ENCODE data around the gene PLA2G6.
"Not testable (repeated sequence)": the region's sequence is repeated elsewhere in the genome, so short reads cannot be mapped to it uniquely, and the experiment has no call there.

Gene PLA2G6

DNA sequence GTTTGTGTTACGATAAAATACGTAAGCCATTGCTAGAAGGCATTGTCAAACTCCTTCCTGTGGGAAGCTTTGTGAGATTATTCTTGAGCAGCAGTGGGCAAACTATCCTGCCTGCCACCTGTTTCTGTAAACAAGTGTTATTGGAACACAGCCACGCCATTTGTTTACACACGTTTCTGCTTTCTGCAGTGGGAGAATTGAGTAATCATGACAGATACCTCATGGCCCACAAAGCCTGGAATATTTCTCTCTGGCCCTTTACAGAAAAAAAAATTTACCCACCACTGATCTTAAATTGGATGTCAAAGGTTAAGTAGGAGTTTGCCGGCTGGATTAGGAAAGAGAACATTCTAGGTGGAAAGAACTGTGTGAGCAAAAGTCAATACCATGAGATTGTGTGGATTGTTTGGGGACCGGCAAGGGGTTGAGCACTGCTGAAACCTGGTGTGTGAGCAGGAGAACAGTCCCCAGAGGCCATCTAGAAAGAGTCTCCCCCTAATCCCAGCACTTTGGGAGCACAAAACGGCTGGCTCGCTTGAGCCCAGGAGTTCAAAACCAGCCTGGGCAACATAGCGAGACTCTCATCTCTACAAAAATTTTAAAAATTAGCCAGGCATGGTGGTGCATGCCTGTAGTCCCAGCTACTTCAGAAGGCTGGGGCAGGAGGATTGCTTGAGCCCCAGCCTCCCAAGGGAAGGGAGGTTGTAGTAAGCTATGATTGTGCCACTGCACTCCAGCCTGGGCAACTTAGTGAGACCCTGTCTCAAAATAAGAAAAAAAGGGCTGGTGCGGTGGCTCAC is 6.0 kb upstream of the PLA2G6 start:
- DNase-seq, result no peak

DNA sequence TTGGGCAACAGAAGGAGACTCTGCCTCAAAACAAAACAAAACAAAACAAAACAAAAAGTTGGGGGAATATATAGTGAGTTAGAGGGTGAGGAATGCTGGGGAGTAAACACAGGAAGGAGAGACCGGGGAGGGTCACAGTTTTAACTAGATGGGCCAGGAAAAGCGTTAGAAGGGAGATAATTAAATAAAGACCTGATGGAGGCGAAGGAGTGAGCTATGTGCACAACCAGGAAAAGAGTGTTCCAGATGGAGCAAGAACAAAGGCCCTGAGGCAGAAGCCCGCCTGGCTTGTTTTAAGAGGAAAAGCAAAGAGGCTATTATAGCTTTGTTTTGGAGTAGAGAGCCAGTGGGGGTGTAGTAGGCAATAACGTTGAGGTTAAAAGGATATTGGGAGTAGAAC is 4.8 kb upstream of the PLA2G6 start:
- no peak for DNase-seq

DNA sequence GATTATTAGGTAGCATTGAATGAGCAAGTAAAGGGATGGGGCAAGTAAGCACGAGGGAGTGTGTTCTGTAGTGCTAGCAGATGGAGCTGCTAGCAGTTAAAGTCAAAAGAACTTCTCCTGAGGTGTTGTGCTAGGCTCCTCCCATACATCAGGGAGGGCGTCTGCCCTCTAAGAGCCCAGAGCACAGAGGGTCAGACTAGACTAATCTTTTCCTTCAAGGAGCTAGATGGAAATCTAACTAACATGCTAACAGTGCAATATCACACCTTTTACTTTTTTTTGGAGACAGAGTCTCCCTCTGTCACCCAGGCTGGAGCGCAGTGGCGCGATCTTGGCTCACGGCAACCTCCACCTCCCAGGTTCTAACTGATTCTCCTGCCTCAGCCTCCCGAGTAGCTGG is 3.2 kb upstream of the PLA2G6 start:
- DNase-seq, result no peak

DNA sequence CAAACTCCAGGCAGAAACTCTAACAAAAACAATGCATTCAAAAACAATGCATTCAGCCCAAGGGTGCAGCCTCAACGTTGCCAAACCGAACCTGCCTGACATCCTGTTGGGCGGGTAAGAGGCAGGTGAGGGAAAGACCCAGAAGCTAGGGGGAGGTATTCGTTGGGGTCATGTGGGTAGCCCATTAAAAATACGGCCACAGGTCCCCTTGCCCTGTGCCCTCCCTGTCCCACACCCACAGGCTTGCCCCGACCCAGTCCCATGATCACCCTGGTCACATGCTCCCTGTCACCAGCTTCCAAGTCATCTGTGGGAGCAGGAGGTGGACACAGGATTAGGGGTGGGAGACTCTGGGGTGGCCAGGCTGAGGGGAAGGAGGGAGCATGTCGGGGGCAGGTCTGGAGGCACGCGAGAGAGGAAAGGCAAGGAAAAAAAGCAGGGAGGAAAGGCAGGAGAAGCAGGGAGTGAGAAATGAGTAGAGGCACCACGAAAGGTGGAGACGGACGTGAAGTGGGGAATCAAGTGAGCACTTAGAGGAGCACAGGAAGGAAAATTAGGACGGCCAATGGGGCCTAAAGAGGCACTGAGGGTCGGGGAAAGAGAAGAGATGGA is 683 bp downstream of the PLA2G6 start:
- peak; percentile 36 for DNase-seq

DNA sequence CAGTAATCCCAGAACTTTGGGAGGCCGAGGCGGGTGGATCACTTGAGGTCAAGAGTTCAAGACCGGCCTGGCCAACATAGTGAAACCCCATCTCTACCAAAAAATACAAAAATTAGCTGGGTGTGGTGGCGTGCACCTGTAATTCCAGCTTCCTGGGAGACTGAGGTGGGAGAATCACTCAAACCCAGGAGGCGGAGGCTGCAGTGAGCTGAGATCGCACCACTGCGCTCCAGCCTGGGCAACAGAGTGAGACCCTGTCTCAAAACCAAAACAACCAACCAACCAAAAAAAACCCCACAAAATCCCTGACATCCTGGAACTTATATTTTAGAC is 3.1 kb downstream of the PLA2G6 start:
- not testable (repeated sequence) for DNase-seq

DNA sequence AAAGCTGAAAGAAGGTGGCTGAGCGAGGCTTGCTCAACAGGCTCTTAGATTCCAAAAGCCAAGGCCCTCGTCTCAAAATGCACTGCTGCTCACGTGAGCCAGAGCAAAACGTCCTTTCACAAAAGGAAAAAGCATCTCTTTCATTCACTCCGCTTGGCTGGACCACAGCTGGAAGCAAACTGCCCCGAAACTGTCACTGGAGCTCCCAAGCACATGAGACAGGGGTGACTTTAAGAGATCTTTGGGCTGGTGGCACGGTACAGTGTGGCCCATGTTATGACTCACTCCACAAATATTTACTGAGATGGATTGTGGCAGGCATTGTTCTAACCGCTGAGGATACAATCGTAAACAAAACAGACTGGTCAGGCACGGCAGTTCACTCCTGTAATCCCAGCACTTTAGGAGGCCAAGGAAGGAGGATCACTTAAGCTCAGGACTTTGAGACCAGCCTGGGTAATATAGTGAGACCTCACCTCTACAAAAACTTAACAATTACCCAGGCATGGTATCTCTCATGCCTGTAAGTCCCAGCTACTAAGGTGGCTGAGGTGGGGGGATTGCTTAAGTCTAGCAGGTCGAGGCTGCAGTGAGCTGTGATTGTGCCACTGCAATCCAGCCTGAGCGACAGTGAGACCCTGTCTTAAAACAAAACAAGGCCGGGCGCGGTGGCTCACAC is 3.6 kb downstream of the PLA2G6 start:
- no peak for DNase-seq

DNA sequence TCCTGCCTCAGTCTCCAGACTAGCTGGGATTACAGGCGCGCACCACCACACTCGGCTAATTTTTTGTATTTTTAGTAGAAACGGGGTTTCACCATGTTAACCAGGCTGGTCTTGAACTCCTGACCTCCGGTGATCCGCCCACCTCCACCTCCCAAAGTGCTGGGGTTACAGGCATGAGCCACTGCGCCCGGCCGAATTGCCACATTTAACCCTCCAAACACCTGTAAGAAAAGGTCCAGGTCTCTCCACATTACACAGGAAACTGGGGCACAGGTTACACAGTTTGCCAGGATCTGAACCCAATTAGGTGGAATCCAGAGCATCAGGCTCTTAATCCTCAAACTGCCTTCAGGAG is 4.1 kb downstream of the PLA2G6 start:
- DNase-seq, result not testable (repeated sequence)

DNA sequence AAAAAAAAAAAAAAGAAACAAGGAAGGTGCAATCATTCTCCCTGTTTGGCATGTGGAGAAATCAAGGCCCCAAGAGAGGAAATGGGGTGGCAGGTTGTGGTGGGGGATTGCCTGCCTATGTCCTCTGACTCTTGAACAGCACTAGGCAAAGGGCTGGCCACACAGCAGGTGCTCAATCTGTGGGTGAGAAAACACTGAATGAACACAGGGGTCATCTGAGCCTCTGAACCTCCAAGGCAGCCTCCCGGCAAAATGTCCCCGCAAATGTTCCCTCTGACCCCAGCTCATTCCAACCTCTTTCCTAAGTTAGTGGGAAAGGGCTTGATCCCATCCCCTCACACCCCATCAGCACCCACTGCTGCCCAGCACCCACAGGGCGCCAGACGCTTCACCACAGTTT is 4.6 kb downstream of the PLA2G6 start:
- DNase-seq, result no peak

DNA sequence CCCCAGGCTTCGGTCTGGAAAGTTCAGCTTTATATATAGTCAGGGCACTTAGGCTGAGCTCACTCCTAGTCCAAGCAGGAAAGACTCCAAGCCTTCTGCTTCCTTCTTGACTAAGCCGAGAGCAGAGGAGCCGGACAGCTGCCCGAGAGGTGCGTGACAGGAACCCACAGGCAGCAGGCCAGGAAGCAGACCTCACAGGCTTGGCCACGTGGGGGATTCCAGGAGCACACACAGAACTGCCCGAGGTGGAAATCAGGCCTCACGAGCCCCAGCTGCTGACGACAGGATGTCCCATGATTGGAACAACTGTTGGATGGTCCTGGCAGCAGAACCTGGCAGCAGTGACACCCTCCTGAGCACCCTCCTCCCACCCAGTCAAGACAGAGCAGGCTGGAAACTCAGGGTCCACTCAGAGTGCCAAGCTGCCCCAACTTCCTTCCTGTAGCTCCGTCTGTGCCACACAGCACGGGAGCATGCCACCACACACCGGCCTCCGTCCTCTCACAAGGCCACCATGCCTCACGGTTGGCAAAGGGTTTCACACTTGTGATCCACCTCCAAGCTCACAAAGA is 5.4 kb downstream of the PLA2G6 start:
- no peak for DNase-seq

DNA sequence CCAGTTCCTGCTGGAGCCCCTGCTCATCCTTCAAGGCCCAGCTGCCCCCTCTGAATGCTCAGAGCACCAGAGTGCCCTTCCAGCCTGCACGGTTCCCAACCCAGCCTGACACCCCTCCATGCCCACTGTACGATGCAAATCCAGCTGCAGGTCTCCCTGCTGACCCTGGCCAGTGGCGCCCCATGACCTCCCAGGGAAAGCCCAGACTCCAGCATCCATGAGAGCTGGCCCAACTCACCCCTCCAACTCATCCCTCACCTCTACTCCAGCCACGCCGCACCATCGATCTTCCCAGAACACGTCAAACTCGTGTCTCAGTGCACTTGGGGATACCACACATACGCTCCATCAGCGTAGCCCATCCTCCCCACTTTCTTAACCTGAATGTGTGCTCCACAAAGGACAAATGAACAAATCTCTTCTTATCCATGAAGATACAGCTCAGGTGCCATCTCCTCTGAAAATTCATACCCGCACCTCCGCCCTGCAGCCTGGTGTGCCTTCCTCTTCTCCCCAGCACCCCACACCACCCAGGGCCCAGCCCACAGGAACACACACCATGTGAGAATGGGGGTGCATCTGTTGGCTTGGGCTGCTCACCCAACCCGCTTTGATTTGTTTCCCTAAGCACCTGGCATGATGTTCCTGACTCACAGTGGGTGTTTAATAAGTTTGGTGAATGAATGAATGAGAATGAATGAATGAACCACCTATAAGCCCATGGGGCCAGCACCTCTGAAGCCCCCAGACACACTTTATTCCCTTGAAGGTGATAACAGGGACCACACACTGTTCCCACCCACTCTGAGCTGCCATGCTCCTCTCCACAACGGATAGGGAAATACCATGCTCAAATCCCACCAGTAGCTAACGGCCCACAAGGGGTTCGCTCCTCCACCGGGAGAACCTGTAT is 6.2 kb downstream of the PLA2G6 start:
- no peak for DNase-seq

DNA sequence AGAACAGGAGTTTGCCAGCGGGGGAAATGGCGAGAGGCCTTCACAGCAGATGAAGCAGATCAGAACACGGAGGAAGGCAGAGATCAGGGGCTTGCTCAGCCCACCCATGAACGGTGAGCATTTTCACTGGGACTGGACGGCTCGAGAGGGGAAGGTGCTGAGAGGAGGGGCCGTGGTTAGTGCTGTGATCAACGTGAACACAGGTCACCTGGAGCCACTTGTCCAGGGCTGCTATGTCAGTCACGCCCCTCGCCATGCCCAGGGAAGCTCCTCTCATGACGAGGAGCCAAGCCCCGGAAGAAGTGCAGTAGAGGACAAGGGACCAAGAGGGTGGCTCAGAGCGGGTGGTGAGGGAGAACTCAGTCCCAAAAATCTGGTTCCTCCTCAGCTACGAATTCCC is 7.0 kb downstream of the PLA2G6 start:
- DNase-seq, result no peak

DNA sequence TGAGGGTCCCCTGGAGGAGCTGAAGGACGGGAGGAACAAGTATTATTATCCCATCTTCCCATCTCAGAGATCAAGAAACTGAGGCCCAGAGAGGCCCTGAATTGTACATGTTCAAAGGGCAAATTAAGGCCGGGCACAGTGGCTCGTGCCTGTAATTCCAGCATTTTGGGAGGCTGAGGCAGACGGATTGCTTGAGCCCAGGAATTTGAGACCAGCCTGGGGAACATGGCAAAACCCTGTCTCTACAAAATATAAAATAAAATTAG is 8.1 kb downstream of the PLA2G6 start:
- DNase-seq, result no peak

DNA sequence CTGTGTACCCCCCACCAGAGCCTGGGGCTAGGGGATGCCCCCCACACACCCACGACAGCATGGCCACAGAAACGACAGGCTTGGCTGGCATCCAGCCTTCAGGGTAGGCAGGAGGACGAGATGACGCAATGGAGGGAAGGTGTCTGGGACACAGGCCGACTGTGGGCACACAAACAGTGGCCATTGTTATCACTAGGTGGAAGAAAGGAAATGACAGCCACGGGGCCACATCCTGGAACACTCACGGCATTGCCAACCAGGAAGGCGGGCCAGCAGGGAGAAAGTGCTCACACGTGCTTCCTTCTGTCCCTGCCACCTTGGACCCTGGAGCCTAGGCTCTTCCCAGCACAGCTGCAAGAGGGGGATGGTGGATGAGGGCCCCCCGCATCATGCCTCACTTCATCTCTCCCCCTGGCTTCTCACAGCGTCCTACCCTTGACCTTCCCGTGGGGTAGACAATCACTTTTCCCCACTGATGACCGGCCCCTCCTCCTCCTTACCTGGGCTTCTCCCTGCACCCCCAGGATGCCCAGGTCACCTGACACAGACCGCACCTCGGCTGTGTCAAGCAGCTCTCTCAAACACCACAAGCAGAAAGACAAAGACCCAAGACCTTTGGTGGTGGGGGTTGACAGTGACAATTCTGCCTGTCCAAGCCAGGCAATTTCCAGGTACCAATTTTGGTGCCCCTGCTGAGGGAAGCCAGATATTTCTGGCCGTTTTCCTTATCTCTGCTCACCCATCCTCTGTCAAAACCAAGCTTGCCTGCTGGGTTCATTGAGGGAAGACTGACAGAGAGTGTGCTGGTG is 8.6 kb downstream of the PLA2G6 start:
- DNase-seq, result peak; percentile 7

DNA sequence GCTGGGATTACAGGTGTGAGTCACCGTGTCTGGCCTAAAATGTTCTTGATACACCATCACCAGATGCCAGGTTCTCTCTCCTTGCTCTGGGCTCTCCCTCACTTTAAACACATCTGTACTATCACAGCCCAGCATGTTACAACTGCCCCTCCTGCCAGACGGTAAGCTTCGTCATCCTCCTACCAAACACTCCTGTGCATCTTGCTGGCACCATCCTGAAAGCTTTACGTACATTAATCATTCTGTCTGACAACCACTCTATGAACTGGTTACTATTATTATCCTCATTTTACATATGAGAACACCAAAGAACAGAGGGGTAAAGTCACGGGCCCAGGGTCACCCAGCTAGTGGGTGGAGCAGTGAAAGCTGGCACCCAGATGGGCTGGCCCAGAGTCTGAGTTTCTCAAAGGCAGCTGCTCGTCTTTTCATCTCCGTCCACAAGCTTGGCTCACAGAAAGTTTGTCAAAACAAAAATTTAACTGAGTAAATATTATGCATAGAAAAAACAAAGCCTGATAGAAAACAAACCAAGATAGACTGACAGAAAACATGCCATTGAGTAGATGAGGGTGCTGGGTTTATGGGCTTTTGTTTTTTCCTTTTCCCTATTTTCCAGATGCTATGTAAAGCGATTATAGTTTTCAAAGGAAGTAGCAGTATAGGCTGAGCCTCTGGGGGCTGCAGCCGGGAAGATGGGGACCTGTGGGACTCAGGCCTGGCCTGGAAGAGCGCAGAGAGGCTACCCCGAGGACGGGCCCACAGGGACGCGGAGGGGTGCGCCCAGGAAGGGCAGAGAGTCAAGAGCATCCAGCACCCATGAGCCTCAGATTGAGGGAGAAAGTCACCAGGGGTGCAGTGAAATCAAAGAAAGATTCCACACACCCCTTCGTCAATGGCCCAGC is 9.5 kb downstream of the PLA2G6 start:
- DNase-seq, result no peak

DNA sequence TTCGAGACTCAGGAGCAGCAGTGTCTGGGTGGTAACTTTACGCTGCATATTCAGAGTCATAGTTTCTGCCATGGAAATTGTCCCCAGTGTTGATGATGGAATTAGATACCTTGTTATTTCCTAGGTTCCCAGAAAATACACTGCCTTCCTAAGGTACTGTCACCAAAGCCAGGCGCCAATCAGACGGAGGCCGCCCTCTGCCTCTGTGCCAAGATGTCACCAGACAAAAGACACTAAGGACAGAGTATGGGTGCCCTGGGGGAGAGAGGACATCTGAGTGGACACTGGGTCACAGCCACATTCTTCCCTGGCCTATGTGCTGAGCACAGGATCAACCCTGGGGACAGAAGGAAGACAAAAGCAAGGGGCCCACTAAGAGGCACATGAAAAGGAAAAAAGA is 11.2 kb downstream of the PLA2G6 start:
- DNase-seq, result no peak

DNA sequence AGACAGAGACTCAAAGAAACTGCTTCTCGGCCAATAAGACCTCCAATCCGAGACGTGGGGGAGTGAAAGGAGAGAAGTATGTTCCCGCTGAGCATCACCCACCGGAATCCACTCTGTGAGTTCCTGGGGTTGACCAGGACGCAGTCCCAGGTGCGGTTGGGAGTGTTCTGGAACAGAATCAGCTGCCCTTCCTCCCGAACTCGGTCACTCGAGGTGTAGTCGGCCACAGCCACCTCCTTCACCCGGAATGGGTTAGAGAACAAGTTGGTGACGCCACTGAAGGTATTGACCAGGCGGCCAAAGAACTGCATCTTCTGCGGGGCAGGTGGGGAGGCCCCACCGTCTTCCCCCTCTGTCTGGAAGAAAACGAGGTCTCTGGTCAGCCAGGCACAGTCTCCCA is 12.5 kb downstream of the PLA2G6 start:
- DNase-seq, result no peak

DNA sequence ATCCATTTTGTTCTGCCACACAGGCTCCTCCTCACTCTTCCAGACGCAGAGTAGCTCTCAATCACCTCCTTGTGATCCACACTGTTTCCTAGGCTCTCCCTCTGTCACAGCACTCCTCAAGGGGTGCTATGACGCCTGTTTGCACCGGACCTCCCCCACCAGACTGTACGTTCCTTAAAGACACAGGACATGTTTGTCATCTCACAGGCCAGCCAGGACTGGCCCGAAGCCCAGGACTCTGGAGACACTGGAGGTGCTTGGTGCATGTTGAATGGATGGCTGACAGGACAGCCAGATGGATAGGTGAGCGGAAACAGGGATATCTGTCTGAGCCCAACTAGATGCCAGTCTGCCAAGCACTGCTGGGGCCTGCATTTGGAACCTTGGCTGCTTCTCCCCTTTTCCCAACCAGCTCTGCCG is 13.6 kb downstream of the PLA2G6 start:
- no peak for DNase-seq

DNA sequence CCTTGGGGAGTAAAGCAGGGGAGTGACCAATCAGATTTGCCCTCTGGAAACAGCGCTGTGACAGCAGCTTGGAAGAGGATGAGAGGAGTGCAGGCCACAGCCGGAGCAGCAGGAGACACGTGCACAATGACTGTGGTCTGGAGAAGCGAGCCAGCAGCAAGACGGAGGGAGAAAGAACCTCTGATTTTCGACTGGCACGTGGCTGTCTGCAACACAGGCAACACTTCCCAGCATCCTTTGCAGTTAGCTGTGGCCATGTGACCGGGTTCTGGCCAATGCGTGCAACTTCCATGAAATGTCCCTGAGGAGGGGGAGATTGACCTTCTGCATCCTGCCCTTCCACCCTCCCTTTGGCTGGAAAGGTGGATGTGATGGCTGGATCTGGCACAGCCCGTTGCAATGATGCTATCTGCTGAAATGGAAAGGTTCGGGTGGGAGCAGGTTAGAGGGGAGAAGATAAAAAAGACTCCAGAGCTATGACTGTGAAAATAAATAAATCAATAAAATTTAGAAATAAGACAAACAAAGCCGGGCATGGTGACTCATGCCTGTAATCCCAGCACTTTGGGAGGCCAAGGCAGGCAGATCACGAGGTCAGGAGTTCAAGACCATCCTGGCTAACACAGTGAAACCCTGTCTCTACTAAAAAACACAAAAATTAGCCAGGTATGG is 15.6 kb downstream of the PLA2G6 start:
- DNase-seq, result no peak

DNA sequence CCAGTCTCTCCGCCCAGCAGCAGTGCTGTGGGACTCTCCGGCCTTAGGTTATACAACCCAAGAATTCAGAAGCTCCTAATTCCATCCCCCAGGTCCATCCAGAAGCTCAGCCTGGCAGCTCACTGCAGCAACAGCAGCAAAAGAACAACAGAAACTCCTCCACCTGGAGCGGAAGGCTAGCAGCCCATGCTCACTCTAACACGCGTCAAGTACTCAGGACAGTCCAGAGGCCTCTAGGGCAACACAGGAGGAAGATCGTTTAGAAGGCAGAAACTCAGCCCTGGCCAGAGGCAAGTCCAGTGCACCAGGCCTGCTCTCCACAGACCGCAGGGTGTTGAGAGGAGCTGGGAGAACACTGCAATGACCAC is 17.1 kb downstream of the PLA2G6 start:
- no peak for DNase-seq

DNA sequence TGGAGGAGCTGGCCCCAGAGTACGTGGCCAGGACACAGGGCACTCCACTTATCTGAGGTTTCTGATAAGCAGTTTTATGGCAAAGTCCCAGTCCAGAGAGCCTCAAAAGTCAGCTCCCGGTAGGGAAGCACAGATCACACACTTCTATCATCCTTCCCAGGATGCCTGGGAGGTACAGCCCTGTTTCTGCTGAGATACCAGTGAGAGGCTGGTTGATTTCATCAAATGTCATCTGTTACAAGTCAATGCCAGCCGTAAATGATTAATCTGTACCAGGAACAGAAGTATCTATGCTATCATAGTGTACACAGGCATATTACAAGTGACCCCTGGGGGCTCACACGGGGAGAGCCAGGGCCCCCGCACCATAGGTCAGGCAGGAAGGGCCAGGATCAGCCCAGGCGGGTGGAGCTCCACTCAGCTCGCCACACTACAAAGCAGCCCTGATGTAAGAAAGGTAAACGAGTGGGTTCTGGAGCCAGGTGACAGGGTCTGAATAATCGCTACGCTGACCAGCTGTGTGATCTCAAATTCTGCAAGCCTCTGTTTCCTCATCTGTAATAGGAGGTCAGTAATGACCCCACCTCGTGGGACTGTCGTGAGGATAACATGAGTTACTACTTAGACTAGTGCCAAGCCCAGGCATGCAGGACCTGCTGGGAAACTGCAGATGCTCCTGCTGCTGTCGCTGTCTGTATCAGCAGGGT is 17.6 kb downstream of the PLA2G6 start:
- no peak for DNase-seq

Measured in CD4-positive, alpha-beta T cell treated with Interleukin-6 for 4 hours (primary cell).